Fibroblast of lung (primary cell): ENCODE measurements around the gene RAG2.

ENCODE experiments used
- CTCF ChIP-seq, 2 donors: IDR thresholded peaks in 1 of 2; conservative IDR thresholded peaks in 1 of 2; 1 replicate in 1 of 2; 2 replicates in 1 of 2; pipeline ENCODE4 v1.5.1; 2011 to 2012; ENCODE audit warnings: low read length in 2 of 2, control low read depth in 1 of 2, inconsistent platforms in 1 of 2, low read depth in 1 of 2, mild to moderate bottlenecking in 1 of 2
- EZH2 ChIP-seq: IDR thresholded peaks from 2 replicates; pipeline ENCODE4 v1.5.1; 2012; ENCODE audit warnings: low read length, control low read depth, mild to moderate bottlenecking; ENCODE audit errors: missing control alignments

GRCh38 chr11:36564376-36565030, 33.5 kb downstream of the RAG2 start:
- TF ChIP-seq EZH2 (peak; percentile 25), CTCF (conservative IDR thresholded peaks at IDR 0.05 in 1 of 2, IDR thresholded peaks at IDR 0.05 in 1 of 2; ENCODE audit: low read depth in 1 of 2, low read length in 2 of 2) (peak; percentile 70 to 78)
